Head of caudate nucleus (tissue), 42 donors: ENCODE measurements around the gene ATN1.
A peak's percentile ranks its signal among the peaks of the same experiment; 100 is the strongest.

Experiments
- DNase-seq, 42 donors: peaks; one replicate each; pipeline versions ENCODE4 v3.0.0 to v3.0.0-alpha.2; 2020 to 2021; ENCODE audit warnings: mixed read lengths in 7 of 42
- intact Hi-C: fragments of 100-400 bp; cut with DNase I; formaldehyde crosslinking; loops from one replicate; pipeline ENCODE4 v1.15.0; 2022

Gene ATN1

GRCh38 chr12:6962285-6963015, 34.7 kb downstream of the ATN1 start:
- DNase-seq = no peak
- intact Hi-C loops = no loop called here

DNA sequence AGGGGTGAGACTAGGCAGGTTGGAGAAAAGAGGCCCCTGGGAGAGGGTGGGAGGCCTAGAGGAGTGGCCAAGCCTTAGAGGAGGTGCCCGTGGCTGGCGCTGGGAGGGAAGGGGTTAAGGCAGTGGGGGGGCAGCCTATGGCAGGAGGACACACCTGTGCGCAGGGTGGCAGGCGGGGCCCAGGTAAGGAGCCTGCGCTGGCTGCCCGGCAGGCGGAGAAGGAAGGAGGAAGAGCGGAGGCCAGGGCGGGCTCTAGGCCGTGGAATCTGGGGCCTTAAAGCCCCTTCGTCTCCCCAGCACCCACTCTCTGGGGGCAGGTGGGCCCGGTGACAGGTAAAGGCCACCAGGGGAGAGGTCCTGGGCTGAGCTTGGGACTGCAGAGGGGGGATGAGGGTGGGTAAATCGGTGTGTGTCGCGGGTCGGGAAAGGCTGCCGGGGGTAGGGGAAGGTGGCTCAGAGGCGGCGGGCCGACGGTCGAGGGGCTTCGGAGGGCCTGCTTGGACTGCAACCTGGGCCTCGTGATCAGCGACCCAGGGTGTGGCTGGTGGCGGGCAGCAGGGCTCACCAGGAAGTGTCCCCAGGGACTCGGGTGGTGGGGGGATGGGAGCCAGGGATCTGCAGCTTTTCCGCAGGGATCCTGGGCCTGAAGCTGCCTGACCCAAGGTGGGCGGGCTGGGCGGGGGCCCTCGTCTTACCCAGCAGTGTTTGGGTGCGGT, 35.4 kb downstream of the ATN1 start:
- intact Hi-C loops = no loop called here
- no peak for DNase-seq

DNA sequence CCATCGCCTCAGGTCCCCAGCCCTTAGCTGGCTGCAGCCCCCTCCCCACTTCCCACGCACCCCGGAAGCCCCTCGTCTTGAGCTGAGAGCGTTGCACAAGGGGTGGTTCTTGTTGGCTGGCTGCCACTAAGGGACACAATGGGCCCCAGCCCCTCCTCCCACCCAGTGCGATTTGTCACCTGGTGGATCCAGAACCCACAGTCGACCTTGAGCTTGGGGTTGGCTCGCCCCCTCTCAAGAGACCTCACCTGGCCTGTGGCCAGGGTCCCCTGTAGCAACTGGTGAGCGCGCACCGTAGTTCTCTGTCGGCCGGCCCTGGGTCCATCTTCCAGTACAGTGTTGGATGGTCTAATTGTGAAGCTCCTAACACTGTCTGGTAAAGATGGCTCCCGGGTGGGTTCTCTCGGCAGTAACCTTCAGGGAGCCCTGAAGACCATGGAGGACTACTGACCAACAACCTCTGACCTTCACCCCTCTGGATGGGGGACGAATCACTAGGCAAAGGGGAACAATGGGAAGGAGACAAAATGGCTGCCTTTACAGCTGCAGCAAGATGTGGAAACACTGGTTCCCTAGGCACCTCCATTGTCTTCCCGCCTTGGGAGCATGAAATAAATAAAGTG, 36.1 kb downstream of the ATN1 start:
- no peak for DNase-seq
- intact Hi-C loops = no loop called here

DNA sequence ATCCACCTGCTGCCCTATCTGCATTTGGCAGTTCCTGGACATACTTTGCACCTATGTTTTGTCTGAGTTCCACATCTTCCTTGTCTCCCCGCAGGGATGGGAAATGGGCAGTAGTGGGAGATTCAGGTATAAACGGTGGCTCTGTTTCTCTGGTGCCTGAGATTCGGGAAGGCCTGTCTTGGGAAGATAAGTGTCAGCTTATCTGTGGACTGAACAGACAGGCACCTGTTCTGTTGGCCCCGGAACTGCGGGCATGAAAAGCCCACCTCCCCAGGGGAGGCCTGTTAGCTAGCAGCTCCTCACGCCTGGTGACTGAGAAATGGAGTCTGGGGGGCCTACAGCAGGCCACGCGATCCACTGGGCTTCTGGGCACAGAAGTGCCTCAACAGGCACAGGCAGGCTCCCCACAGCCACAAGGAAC, 36.9 kb downstream of the ATN1 start:
- DNase-seq = no peak
- intact Hi-C loops = no loop called here

- intact Hi-C loops = no loop called here
- peak; percentile 62 to 95 (median 87) for DNase-seq
These were observed 37.4 kb downstream of the ATN1 start for GRCh38 chr12:6965026-6965661.

GRCh38 chr12:6965714-6966113, 38.0 kb downstream of the ATN1 start:
- no peak for DNase-seq
- intact Hi-C loops = no loop called here

- no peak for DNase-seq
- intact Hi-C loops = no loop called here
These were observed 38.6 kb downstream of the ATN1 start for GRCh38 chr12:6966351-6966750.

DNA sequence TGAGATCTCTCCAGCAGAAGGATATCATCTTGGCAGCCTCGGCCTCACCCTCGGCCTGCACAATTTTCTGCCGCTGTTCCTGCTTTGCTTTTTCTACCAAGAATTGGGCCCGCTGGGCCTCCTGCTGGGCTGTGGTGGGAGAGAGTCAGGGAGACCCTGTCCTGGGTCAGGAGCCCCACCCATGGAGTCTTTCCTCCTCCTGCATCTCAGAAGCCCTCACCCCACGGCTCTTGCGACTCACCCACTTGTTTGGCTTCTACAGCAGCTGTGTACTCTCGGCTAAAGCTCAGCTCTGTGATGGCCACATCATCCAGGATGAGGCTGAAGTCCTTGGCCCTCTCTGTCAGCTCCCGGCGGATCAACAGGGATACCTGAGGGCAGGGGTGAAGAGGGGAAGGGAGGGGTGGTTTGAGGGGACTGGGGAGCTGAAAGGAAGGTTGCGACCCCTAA, 39.9 kb downstream of the ATN1 start:
- intact Hi-C loops = no loop called here

DNA sequence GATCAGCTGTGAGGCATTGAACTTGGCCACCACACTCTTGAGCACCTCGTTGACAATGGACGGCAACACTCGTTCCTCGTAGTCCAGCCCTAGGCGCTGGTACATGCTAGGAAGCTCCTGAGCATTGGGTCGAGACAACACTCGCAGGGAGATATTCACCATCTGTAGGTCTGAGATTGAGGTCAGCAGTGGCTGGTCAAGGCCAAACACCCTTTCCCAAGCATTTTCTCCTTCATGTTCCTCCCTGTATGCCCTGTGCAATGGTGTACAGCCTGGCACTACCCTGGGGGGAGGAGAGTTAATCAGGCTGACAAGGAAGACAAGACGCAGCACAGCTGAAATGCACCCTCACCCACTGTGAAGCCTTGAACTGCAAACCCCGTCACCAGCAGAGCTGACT, 40.7 kb downstream of the ATN1 start:
- intact Hi-C loops = no loop called here
- DNase-seq = no peak

More for the DNA sequence above, 39.9 kb downstream of the ATN1 start:
- no peak for DNase-seq

GRCh38 chr12:6970096-6970527, 42.4 kb downstream of the ATN1 start:
- intact Hi-C loops = loop anchor here (2.0 to 5.0 kb wide), 2 partner anchors 25 to 47 kb away; partner anchors contain the start of genes C12orf57 and LPCAT3
- DNase-seq = peak in 5 of 42 donors; percentile 23 to 54 (median 33)

DNA sequence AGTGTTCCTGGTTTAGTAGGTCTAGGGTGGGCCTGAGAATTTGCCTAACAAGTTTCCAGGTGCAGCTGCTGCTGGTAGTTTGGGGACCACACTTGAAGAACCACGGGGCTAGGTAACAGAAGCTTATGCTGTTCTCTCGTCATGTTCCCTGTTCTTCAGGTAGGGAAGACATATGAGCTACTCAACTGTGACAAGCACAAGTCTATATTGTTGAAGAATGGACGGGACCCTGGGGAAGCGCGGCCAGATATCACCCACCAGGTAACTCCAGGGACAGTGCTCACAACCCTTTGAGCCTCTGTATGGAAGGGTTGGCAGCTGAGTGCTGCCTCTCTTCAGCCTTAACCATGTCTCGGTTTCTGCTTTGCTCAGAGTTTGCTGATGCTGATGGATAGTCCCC, 46.4 kb downstream of the ATN1 start:
- no peak for DNase-seq
- intact Hi-C loops = loop anchor here (5.0 kb wide), 1 partner anchor 43 kb away; the partner anchor contains the start of gene LPCAT3

GRCh38 chr12:6975297-6976032, 47.7 kb downstream of the ATN1 start:
- no peak for DNase-seq
- intact Hi-C loops = no loop called here

GRCh38 chr12:6977653-6978052, 49.9 kb downstream of the ATN1 start:
- intact Hi-C loops = no loop called here
- DNase-seq = no peak

DNA sequence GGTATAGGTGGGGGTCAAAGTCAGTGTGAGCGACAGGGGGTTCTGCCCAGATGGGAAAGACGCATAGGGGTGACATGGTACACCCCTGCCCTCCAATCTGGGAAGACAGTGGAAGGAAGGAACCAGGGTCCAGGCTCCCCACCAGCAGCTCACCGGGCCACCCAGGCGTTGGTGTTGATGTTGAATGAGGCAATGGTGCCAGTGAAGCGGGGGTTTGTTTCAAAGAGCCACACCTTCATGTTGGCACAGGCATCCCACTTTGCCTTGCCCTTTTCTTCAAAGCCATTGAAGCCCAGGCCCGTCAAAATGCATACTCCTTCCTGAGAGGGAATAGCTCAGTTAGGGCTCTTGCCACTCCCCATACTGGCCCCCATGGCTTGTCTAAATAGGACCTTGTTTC, 50.4 kb downstream of the ATN1 start:
- intact Hi-C loops = no loop called here
- DNase-seq = no peak

DNA sequence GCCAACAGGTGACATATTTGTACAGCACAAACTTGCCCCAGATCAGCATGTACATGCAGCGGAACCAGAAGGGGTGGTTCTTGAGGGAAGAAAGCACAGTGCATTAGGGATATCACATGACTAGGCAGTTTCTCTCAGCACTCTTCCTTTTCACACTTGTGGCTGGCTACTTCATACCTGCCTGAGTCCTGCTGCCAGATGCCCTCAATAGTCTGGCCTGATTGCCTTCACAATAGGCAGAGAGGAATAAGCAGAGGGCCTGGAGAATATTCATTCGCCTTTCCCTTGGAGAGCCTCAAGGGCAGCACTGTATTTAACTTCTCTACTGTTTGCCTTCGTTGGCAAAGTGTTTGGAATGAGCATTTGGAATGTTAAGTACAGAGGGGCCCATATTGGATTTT, 50.9 kb downstream of the ATN1 start:
- DNase-seq = no peak
- intact Hi-C loops = no loop called here

- DNase-seq = no peak
- intact Hi-C loops = no loop called here
These were observed 51.3 kb downstream of the ATN1 start for GRCh38 chr12:6979021-6979420.

GRCh38 chr12:6979453-6979852, 51.7 kb downstream of the ATN1 start:
- intact Hi-C loops = no loop called here

DNA sequence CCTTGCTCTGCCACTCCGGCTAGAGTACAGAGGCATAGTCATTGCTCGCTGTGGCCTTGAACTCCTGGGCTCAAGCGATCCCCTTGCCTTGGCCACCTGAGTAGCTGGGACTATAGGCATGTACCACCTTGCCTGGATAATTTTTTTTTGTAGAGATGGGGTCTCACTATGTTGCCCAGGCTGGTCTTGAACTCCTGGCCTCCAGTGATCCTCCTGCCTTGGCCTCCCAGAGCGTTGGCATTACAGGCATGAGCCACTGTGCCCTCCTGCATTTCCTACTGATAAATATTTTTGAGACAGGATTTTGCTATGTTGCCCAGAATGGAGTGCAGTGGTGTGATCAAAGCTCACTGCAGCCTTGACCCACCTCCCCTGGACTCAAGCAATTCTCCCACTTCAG, 52.3 kb downstream of the ATN1 start:
- no peak for DNase-seq

More at GRCh38 chr12:6979453-6979852, 51.7 kb downstream of the ATN1 start:
- DNase-seq = no peak

DNA sequence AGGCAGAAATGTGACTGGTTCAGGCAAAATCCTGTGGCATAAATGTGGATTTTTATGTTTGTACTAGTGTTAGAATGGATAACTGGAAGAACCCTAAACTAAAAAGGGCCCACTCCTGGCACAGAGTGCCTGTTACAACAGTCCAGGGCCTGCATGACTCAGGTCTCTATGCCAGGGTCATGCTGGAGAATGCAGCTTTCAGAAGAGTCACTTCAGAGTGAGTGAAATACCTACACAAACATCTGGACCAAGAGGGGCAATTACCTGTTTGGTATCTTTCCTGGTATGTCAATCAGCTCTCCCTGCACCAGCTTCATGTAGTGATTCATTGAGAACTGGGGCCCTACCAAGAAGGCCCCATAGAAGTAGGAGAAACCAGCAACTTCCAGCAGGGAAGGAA, 53.0 kb downstream of the ATN1 start:
- intact Hi-C loops = no loop called here
- DNase-seq = no peak

More for the DNA sequence above, 52.3 kb downstream of the ATN1 start:
- intact Hi-C loops = no loop called here
